ENCODE results near the gene MLXIP.

- TF ChIP-seq CTCF (IDR thresholded peaks at IDR 0.05; ENCODE audit: borderline replicate concordance, extremely low read depth, low read length, poor library complexity, severe bottlenecking) (no peak), EZH2 (IDR thresholded peaks at IDR 0.05; ENCODE audit: borderline replicate concordance, low read depth, low read length, severe bottlenecking) (no peak)
Measured at GRCh38 chr12:122104844-122105243, 26.3 kb downstream of the MLXIP start.
